KOPT-K1 (cell line): ENCODE data around the gene FAIM.

Experiments used
- H3K27ac ChIP-seq: fragments of 200-600 bp; sonication (generic); 2 replicates; pipeline ENCODE4 v1.5.1; 2016; ENCODE audit warnings: antibody characterized with exemption, mild to moderate bottlenecking, low read depth, low read length; ENCODE audit not compliant: poor library complexity, severe bottlenecking
- H3K36me3 ChIP-seq: fragments of 200-600 bp; sonication (generic); 2 replicates; pipeline ENCODE4 v1.5.1; 2017; ENCODE audit warnings: antibody characterized with exemption, mild to moderate bottlenecking, low read length, moderate library complexity; ENCODE audit not compliant: insufficient read depth
- H3K9me3 ChIP-seq: fragments of 200-600 bp; sonication (generic); 2 replicates; pipeline ENCODE4 v1.5.1; 2017; ENCODE audit warnings: antibody characterized with exemption, low read length, mild to moderate bottlenecking; ENCODE audit not compliant: insufficient read depth, poor library complexity, severe bottlenecking

FAIM gene

DNA sequence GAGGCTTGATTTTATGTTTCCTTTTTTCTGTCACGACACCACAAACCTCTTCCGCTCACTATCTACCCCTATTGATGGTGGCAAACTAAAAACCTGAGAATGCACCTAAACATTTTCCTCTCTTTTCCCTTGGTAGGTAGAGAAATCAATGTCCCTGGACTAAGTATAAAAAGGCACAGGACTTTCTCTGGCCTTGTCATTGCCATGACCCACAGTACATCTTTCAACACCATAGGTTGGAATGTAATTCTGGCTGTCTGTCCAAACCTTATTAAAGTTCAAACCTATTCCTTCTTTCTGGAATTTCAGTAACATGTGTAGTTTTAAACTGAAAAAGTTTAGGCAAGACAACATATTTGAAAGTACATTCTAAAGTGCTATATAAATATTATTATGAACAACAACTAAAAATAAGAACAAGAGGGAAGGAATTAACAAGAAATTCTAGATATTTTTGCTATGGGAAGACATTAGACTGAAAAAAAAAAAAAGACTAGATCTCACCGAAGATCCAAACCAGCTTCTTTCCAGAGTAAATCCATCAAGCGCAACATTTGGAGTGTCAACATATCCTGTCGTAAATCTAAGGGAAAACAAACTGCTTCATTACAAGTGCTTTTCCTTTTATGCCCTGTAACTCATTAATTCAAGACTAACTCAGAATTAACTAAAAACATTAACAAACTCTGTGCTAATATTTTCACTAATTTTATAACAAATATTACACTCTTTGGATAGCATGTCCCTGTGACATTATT, 73.1 kb downstream of the FAIM start:
- Histone ChIP-seq H3K9me3 (peaks cover 6% of the 10 kb centered on the region), H3K36me3 (peaks cover 30% of the 10 kb centered on the region), H3K27ac (no peak overlapping the region)

DNA sequence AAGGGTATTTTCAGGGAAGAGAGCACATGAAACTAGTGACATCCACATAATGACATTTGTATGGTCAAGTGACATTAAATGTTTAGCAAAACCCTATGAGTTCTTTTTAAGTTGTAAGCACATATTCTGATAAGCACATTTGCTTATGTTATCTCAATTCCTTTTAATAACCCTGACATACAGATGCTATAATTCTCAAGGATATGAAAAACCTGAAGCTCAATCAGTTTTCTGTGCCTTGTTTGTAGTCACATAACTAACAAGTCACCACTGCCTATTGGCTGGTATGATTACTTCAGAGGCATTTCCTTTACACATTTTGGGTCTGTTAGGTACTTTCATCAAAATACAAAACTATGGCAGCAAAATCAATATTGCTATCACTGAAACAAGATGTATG, 74.1 kb downstream of the FAIM start:
- Histone ChIP-seq H3K27ac (no peak overlapping the region), H3K36me3 (peaks cover 24% of the 10 kb centered on the region), H3K9me3 (no peaks in the 10 kb centered on the region)
